ENCODE measurements around the gene ADM.
A peak's percentile ranks its signal among the peaks of the same experiment; 100 is the strongest.
"Not testable (repeated sequence)": the region's sequence is repeated elsewhere in the genome, so short reads cannot be mapped to it uniquely, and the experiment has no call there.

The ADM gene

DNA sequence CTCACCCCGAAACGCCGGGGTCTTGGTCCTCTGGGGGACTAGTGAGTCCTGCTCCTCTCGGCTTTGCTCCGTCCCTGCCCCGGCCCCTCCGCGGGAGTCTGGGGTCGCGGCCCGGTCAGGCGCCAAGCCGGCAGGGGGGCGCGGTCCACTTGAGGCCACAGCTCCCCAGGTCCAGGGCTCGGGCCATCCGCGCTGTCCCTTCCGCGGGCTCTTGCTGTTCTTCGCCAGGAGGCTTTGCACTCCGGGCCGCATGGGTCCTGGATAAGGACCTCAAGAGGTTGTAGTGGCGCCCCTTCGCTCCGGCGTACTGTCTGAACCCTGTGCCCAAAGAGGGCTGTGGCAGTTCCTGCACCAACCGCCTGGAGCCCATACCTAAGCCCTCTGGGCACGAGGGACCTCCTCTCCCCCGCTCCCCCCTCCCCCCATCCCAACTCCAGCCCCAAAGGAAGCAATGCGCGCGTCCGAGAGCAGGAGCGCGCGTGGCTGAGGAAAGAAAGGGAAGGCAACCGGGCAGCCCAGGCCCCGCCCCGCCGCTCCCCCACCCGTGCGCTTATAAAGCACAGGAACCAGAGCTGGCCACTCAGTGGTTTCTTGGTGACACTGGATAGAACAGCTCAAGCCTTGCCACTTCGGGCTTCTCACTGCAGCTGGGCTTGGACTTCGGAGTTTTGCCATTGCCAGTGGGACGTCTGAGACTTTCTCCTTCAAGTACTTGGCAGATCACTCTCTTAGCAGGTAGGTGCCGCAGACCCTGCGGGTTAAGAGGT lies at the start of gene ADM:
TSS of gene ADM (plus strand) at position 579 of the 767 bp plus-strand sequence. CDS start 628 bp downstream, outside the sequence.
- peak; percentile 73 for DNase-seq

- DNase-seq, result no peak
Measured at GRCh38 chr11:10255388-10256125, 49.3 kb upstream of the ADM start.

DNA sequence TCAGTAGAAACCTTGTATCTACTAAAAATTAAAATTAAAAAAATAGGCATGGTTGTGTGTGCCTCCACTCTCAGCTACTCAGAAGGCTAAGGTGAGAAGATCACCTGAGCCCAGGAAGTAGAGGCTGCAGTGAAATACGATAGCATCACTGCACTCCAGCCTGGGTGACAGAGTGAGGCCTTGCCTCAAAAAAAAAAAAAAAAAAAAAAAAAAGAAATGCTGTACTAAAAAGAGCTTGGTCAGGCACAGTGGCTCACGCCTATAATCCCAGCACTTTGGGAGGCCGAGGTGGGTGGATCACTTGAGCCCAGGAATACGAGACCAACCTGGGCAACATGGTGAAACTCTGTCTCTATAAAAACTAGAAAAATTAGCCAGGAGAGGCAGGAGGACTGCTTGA lies 47.4 kb upstream of the ADM start:
- DNase-seq, result no peak

GRCh38 chr11:10261821-10262220 lies 43.1 kb upstream of the ADM start:
- DNase-seq, result no peak

DNA sequence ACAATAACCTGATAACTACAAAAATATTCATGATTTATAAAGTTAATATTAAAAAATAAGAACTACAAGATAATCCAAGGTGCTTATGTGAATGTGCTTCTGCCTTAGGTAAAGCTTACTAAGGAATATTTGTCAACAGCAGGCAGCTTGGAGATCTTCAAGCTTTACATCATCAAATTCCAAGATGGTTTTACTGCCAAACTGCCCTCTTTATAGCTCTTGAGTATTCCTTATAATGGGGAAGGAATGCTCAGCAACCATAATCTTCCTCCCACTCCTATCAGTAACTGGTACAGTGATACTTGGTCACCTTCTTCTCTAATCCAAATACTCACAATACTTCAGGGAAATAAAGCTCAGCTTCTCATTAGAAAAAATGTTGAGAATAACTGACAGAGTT lies 40.9 kb upstream of the ADM start:
- DNase-seq, result no peak

DNA sequence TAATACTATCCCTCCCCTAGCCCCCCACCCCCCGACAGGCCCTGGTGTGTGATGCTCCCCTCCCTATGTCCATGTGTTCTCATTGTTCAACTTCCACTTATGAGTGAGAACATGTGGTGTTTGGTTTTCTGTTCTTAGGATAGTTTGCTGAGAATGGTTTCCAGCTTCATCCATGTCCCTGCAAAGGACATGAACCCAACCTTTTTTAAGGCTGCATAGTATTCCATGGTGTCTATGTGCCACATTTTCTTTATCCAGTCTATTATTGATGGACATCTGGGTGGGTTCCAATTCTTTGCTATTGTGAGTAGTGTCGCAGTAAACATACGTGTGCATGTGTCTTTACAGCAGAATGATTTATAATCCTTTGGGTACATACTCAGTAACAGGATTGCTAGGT lies 40.2 kb upstream of the ADM start:
- DNase-seq, result not testable (repeated sequence)

DNA sequence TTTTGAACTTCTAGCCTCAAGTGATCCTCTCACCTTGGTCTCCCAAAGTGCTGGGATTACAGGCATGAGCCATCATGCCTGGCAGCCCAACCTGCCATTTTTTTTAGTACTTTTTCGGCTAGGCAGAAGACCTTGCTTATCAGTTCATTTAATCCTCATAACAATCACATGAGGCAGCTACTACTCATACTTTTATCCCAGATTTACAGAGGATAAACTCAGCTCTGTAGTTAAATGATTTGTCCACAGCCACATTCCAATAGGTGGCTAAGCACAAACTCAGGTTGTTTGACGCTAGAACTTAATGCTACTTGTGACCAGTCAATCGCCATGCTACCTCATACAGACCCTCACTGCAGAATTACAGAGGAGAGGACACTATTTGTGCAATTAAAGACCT lies 38.9 kb upstream of the ADM start:
- DNase-seq, result no peak

- DNase-seq, result no peak
Measured at GRCh38 chr11:10267821-10268220, 37.1 kb upstream of the ADM start.

DNA sequence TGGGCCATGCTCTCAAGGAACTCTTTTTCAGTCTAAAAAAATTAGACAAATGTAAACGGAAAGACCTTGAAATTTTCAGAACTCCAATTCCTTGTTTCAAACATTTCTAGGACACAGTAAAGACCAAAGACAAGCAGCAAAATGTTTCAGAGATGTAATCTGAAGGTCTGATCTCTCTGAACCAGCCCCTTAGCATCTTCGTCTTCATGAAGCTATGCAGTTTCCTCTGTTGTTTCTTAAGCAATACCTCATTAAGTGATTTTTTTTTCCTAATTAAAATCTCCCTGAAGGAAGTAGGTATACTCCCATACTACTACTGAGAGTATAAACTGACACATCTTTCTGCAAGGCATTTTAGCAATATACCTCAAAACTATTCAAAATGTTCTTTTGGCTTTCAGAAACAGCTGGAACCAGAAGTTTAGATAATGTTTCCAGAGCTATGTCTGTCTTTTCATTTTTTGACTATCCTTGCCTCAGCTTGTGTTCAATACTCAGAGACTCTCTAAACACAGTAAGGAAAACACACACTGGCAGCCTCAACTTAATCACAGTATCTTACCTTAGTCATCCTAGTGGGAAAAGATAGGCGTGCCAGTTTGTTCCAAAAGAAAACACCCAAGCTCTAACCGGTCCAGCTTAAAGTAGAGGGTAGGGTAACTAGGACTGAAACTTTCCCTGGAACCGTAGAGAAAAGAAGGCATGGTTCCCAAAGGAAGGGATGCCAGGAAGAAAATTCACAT lies 36.0 kb upstream of the ADM start:
- no peak for DNase-seq

DNA sequence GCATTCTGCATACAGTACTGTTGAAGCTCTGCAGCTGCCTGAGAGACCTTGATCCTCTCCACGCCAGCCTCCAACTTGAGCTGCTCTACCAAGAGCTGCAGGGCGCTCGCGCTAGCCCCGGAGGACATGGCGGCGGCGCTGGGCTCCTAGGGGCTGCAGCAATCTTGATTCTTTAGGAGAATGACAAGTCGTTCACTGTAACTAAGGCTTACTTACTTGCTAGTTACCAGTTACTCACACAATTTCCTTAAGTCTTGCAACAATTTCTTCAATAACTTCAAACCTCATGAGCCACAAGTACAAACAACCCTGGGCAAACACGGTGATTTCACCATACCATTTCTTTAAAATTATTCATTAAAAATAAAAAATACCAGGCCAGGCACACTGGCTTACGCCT lies 32.7 kb upstream of the ADM start:
- DNase-seq, result no peak

DNA sequence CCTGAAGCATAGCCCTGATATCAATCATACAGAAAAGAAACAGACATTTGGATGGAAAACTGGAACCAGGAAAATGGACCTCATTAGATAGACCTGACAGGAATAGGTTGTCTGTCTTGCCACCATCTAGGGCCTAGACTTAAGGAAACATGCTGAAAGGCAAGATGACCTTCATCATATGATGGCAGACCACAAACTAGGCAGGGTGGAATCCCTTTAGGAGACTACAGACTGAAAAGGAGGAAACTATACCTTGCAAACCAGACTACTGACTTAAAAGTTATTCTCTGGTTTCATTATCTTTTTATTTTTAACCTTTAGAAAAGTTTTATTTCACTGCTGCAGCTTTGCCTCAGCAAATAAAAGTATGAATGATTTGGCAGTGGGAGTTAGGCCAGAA lies 31.1 kb upstream of the ADM start:
- no peak for DNase-seq

DNA sequence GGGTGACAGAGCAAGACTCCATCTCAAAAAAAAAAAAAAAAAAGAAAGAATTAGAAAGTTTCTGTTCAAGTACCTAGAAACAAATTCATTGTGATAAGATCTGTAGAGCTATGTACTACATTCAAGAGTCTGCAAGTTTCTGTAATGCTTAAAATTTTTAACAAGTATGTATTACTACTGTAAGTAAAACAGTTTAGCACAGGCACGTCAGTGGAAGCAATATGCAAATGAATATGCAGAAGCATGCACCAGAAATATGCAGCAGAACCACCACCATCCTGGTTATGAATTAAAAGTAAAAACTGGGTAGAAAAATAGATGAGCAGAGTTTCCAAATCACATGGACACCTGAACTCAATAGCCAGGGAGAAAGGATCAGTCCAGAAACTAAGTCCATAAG lies 30.1 kb upstream of the ADM start:
- no peak for DNase-seq

- no peak for DNase-seq
Measured at GRCh38 chr11:10275714-10276113, 29.2 kb upstream of the ADM start.

GRCh38 chr11:10282117-10282516 lies 22.8 kb upstream of the ADM start:
- no peak for DNase-seq

GRCh38 chr11:10283991-10284390 lies 20.9 kb upstream of the ADM start:
- no peak for DNase-seq

DNA sequence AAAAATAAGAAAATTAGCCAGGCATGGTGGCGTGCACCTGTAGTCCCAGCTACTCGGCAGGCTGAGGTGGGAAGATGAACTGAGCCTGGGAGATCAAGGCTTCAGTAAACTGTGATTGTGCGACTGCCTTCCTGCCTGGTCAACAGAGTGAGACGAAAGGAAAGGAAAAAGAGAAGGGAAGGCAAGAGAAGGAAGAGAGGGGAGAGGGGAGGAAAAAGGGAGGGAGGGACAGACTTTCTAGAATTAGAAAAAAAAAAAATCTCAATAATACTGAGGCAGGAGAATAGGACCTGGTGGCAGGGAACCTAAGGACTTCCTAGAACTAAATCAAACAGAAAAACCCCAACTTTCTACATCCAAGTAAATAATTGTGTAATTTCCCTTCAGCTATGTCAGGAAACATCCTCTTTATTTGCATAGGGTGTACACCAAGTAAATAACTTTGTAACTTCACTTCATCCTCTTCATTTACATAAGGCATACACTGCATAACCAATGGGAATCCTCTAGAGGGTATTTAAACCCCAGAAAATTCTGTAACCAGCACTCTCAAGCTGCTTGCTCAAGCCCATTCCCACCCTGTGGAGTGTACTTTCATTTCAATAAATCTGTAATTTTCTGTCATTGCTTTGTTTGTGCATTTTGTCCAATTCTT lies 19.6 kb upstream of the ADM start:
- no peak for DNase-seq

GRCh38 chr11:10287140-10287539 lies 17.7 kb upstream of the ADM start:
- no peak for DNase-seq

- no peak for DNase-seq
Measured at GRCh38 chr11:10287766-10288715, 16.8 kb upstream of the ADM start.

- no peak for DNase-seq
Measured at GRCh38 chr11:10288881-10289764, 15.8 kb upstream of the ADM start.

DNA sequence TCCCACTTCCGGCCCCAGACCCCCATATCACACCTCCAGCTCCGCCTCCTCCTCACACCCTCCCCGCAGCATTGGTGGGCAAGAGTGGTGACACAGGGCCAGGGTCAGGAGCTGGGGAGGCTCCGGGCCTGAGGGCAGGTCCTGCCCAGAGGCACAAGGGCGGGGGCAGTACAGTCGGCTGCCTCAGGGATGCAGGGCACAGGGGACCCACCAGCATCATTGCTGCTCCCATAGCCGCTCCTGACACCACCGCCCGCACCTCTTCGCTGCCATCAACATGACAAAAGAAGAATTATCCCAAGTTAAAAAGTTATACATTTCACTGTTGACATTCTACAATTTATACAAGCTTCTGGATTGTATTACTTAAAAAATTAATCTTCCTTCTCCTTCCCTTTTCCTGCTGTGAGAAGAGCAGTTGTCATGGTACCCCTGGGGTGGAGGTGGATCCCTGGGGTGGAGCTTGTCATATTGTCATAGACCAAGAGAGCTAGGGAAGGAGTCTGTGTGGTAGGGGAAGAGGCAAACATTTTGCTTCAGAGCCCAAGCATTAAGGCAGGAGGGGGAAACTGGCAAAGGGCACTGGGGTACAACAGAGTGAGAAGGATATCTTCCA lies 15.0 kb upstream of the ADM start:
- no peak for DNase-seq
